Measurements from ENCODE around the gene SELENBP1.
"Not testable (repeated sequence)": the region's sequence is repeated elsewhere in the genome, so short reads cannot be mapped to it uniquely, and the experiment has no call there.

Gene SELENBP1

DNA sequence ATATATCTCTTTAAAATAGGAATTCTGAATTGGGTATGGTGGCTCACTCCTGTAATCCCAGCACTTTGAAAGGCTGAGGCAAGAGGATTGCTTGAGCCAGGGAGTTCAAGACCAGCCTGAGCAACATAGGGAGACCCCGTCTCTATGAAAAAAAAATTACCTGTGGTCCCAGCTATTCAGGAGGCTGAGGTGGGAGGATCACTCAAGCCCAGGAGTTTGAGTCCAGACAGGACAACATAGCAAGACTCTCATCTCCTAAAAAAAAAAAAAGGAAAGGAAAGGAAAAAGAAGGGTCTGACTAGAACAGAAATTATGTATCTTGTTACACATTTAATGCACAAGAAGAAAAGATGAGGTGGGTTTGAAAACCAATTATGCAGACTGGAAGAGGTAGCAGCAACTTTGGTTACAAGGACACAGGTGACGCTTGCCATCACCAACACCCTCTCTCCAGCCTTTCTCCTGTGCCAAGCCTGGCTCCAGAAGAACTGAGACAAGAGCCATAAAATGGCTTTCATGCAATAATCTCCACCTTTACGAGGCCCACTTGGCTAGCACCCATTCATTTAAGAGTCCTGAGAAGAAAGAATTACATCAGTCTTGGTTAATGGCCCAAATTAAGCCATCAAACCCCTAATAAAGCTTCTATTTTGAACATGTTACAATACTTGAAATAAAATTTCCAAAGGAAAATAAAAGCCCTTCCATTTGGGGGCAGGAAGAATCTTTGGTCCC lies 4.8 kb upstream of the SELENBP1 start:
- no peak for DNase-seq (ENCODE audit: low read depth in 2 of 2)

DNA sequence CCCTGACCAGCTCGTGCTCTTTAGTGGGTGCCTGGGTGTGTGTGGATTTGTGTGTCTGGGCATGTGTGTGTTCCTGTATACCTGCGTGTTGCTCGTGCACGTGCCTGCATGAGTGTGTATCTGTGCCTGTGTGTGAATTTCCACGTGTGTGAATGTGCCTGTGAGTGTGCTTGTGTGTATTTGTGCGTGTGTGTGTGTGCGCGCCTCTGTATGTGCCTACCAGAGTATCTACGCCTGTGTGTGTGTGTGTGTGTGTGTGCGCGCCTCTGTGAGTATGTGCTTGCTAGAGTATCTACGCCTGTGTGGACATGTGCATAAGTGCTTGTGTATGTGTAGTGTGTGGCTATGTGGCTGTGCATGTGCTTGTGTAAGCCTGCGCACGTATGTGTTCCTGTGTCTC lies 691 bp upstream of the SELENBP1 start:
- no peak for DNase-seq (ENCODE audit: low read depth in 2 of 2)

DNA sequence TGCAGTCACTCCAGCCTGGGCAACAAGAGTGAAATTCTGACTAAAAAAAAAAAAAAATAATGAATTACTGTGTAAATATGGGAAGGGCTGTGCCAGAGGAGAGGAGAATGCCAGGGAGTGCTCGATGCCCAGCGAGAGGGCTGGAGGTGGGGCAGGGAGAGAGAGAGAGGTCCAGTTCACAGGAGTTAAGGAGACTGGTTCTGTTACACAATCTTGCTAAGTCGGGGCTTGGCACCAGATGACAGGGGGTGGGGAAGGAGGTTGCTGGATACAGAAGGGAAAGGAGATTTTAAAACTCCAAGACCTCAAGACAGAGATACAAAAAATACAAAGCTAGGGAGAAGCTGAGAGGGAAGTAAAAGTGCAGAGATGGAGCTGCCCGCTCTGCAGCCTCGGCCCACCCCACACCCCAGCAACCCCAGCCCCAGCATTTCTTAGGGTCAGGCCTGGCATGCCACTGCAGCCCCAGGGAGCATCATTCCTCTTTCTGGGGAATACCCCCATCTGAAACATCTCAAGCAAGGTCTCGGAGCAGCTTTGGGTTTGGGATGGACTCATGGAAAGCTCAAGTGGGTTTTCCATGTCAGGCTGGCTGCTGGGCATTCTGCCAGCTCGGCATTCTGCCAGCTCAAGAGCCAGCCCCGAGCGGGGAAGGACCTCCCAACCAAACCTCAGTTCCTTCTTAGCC lies 991 bp downstream of the SELENBP1 start:
- DNase-seq (ENCODE audit: low read depth in 2 of 2): no peak

DNA sequence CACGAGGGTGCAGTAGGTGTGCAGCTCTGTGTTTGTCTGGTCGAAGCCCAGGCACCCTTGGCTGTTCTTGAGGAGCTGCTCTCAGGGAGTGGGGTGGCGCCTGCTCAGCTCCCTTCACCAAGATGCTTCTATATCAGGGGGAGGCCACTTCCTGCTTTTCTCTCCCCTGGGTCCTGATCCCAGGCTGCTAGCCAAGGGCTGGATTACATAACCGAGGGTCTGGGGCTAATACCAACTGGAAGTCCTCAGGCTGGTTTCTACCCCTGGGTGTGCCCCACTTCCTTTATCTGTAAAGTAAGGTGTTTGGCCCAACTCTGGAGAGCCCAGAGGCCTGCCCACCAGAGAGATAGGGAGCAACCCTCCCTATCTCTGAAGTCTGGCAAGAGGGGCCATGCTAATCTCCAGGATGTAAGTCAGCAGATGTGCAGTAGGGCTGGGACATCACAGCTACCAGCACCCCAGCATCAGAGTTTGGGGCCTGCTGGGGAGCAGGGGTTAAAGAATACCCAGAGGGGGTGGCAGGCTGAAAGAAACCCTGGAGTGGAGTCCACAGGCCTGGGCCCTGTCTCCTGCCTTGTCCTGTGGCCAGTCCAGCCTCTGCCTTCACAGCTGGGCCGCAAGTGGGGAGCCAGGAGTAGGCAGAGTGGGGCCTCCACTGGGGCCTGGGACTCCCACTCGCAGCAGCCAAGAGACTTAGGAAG lies 2.1 kb downstream of the SELENBP1 start:
- DNase-seq (ENCODE audit: low read depth in 2 of 2): no peak

DNA sequence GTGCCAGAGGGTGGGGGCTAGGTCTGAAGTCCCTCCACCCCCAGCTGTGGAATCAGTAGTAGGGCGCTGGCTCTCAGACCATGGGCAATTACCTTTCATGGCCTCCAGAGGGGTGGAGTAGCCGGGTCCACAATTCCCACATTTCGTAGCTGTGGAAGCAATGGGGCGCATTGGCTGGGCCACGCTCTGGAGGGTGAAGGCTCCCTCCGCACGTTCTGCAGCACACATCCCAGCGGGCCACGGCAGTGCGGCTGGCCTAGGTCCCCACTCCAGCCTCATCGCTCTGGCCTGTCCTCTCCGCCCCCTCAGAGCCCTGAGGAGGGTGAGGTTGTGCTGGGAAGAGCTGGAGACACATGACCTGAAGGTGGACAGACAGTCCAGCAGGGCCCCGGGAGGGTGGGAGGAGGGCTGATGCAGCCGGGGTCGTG lies 2.9 kb downstream of the SELENBP1 start:
- DNase-seq (ENCODE audit: low read depth in 2 of 2): no peak

DNA sequence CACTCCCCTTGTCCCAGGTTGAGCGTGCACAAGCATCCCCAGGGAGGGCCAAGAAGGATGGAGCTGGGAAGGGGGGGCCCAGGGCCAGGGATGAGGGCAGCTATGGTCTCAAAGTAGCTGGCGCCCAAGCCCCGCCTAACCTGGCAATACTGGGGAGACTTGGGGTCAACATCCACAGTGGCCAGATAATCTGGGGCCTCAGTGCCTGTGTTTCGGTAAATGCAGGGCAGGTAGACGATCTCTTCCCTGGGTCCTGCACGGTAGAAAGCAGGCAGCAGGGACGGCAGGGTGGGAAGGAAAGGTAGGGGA lies 3.2 kb downstream of the SELENBP1 start:
- no peak for DNase-seq (ENCODE audit: low read depth in 2 of 2)

DNA sequence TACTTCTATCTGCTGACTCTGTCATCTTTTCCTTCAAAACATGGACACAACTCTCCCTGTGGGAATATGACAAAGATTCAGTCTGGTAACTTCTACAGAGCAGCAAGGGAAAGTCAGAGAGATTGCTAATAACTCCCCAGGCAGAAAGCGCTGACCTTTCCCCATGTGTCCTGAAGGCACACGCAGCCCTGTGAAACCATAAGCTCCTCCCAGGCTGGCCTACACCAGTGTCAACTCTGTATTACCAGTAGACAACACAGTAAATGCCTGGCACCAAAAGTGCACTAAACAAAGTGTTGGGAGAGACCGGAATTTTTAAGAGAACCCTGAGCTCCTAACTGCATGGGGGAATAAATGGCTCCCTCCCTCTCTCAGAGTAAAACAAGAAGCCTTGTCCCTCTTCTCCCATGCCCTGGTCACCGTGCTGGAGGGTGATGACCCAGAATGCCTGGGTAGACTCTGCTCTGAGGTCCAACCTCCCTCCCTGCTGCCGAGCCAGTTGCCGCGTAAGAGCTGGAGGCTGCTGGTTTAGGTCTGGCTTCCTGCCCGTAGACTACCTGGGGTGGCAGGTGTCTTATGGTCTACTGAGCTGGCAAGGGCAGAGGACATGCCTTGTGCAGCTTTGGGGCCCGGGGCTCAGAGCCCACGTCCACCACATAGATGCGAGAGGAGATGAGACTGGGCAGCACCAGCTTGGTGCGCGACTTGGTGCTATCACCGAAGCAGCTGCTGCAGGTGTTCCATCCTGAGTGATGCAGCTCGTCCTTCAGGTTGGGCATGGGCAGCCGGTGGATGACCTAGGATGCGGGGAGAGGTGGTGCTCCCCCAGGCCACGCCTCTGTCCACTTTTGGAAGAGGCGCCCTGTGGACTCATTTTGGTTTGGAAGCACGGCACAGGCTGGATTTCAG lies 3.9 kb downstream of the SELENBP1 start:
- DNase-seq (ENCODE audit: low read depth in 2 of 2): no peak

DNA sequence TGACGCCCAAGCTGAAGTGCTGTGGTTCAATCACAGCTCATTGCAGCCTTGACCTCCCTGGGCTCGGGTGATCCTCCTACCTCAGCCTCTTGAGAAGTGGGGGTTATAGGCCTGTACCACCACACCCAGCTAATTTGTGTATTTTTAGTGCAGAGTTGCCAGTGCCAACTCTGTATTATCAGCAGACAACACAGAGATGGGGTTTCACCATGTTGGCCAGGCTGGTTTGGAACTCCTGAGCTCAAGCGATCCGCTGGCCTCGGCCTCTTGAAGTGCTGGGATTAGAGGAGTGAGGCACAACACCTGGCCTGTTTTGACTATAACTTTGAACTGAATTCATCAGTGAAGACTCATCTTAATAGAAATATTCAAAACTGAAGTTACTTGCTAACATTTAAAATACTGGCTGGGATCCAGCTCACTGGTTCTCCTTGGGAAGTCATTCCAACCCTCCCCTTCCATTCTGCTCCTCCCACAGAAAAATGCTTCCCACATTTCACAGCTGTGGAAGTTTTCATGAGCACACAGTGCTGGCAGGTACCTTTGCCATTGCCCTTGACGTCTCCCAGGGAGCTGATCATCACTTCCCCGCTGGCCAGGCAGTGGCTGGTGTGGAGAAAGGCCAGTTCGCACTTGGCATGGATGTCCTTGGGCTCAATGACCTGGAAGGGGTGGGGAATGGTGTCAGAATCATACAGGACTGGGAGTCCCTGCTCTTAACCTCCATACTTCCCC lies 4.7 kb downstream of the SELENBP1 start:
- DNase-seq (ENCODE audit: low read depth in 2 of 2): no peak

DNA sequence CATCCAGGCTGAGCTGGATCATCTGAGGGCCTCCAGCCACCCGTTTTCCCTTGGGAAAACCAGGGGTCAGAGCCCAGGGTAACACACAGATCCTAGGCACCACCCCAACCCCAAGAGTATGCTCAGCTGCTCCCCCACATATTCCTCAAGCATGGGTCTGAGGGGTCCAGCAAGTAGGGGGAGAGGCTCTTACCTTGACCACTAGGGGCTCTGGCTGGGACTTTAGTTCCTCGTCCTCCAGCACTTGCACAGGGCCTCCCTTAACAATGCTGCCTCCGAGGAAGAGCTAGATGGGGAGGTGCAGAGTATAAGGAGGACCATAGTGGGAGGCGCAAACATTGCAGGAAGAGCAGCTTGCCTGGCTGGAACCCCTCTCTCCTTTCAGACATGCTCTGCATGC lies 7.5 kb downstream of the SELENBP1 start:
- DNase-seq (ENCODE audit: low read depth in 2 of 2): no peak

DNA sequence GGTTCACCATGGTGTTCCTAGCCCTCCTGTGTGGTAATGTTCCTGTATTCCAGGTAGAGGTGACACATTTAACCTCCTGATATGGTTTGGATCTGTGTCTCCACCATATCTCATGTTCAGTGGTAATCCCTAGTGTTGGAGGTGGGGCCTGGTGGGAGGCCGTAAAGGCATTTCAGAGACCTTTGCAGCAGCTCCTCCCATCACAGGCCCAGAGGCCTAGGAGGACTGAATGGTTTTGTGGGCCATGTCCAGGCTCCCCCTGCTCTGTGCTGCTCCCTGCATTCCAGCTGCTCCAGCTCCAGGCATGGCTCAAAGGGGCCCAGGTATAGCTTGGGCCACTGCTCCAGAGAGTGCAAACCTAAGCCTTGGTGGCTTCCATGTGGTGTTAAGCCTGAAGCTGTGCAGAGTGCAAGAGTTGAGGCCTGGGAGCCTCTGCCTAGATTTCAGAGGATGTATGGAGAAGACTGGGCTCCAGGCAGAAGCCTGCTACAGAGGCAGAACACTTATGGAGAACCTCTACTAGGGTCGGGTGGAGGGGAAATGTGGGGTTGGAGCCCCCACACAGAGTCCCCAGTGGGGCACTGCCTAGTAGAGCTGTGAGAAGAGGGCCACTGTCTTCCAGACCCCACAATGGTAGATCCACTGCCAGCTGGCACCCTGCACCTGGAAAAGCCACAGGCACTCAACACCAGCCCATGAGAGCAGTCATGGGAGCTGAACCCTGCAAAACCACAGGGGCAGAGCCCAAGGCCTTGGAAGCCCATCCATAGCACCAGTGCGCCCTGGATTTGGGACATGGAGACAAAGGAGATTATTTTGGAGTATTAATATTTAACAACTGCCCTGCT lies 10.0 kb downstream of the SELENBP1 start:
- no peak for DNase-seq (ENCODE audit: low read depth in 2 of 2)

DNA sequence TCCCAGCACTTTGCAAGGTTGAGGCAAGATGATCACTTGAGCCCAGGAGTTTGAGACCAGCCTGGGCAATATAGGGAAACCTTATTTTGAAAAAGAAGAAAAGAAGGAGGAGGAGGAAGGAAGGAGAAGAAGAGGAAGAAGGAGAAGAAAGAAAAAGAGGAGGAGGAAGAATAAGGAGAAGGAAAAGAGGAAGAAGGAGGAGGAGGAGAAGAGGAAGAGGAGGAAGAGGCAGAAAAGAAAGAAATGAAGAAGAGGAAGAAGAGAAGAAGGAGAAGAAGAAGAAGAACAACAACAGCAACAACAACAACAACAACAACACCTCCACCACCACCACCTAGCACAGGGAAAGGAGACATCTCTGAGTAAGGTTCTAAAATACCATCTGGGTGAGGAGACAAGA lies 10.6 kb downstream of the SELENBP1 start:
- no peak for DNase-seq (ENCODE audit: low read depth in 2 of 2)

DNA sequence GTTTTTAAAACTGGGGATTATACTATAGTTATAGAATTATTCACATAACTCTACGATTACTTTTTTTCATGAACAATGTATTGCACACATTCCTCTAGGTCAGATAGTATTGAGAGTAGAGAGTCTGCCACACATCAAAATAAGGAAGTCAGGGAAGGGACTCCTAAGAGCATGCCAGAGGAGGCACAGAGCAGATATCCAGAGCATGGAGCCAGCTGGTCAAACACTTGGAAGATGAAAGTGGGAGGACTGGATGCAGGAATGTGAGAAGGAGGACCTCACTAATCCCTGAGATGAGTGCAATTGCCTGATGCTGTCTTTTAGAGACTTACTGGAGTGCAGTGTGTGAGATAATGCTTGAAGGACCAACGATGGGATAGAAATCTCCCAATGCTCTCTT lies 15.8 kb downstream of the SELENBP1 start:
- no peak for DNase-seq (ENCODE audit: low read depth in 2 of 2)

DNA sequence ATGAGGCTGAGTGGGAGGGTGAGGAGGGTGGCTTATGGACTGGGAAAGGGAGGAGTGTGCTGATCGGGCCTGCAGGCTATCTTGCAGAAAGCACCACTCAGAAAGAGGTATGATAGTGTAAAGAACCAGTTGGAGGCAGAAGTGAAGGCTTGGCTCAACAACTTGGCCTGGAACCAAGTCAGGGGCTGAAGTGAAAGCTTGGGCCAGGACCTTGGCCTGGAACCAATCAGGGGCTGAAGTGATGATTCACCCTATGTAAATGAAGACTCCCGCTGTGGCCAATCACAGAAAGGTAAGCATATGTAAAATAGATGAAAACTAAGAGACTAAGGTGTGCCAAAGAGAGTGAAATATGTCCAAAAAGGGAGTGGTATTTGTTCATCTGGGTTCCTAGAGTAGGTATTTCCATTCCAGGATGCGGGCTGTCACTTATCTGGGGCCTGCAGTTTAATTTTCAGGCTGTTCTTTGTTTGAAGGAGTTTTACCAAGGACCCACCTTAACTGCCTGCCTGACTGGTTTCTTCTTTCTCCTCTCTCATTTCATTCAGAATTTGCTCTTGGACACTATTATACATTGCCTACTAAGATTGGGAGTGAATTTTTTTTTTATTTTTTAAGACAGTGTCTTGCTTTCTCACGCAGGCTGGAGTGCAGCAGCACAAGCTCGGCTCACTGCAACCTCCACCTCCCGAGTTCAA lies 20.3 kb downstream of the SELENBP1 start:
- no peak for DNase-seq (ENCODE audit: low read depth in 2 of 2)

DNA sequence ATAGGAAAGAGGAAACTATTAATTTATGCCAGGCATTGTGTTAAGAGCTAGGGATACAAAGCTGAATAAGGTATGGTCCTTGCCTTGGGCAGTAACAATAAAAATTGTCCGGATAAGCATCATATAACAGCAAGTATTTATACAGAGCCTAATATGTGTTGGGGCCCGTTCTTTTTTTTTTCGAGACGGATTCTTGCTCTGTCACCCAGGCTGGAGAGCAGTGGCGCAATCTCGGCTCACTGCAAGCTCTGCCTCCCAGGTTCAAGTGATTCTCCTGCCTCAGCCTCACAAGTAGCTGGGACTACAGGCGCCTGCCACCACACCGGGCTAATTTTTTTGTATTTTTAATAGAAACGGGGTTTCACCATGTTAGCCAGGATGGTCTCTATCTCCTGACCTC lies 22.2 kb downstream of the SELENBP1 start:
- not testable (repeated sequence) for DNase-seq (ENCODE audit: low read depth in 2 of 2)

DNA sequence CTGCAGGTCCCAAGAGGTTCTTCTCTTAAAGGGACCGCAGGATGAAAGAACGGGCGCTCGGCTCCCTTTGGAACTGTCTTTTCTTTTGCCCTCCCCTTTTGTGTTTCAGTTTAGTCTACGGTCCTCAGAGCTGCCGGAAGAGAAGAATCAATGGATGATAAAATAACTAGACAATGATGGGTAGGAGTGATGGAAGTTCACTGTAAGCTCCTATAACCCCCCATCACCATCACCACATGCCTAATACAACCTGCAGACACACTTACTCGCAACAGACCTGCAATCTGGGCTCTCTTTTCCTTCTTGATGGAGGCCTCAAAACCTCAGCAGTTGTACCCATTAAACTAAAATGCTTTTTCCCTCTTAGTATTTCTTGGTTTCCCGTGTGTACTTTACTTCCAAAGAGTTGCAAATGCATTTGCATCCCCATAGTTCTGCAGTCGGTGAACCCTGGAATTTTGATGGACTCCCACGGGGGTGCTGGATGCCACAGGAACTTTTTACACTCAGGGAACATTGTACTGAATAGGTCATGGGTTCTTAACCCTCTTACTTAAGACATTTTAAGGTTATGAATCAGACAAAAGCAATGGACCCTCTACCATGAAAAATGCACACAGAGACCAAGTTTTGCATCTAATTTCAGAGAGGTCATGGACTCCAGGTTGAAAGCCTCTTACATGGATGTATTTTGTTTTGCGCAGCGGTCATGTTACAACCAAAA lies 24.8 kb downstream of the SELENBP1 start:
- DNase-seq (ENCODE audit: low read depth in 2 of 2): no peak

DNA sequence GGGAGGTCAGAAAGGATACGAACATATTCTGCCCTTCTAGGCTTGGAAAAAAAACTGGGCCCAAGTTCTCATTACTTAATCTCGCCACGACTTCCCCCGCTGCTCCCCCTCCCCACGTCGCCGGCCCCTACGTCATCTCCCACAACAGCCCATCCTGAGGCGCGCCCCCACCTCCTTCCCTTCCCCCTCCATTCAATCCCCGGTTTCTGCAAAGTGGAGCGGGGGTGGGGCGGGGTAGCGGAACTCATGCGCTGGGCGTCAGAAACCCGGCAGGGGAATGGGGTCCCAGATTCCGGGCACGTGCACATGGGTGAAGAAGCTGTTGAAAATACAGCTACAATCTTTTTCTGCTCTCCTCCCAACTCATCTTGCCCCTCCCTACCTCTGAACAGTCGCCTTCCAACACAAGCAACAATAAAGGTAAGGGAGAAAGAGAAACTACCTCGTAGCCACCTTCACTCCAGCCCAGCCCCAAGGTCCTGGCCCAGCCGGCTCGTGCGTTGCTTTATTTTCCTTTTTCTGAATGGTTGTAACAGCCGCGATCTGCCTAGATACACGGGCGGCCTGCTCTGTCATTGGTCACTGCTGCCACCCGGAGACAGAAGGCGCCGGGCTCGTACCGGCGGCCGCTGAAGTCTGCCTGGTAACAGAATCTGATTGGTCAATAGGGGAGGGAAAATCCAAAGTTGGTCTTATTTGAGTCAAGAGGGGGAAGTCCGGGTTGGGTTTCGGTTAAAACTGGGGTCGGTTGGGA lies 25.6 kb downstream of the SELENBP1 start, which contains the start of gene RFX5:
Gene RFX5, minus strand, starts transcription at position 484 of the 754 bp plus-strand sequence. CDS start 932 bp downstream, outside the sequence.
- DNase-seq (ENCODE audit: low read depth in 2 of 2): peak; percentile 90 to 91

DNA sequence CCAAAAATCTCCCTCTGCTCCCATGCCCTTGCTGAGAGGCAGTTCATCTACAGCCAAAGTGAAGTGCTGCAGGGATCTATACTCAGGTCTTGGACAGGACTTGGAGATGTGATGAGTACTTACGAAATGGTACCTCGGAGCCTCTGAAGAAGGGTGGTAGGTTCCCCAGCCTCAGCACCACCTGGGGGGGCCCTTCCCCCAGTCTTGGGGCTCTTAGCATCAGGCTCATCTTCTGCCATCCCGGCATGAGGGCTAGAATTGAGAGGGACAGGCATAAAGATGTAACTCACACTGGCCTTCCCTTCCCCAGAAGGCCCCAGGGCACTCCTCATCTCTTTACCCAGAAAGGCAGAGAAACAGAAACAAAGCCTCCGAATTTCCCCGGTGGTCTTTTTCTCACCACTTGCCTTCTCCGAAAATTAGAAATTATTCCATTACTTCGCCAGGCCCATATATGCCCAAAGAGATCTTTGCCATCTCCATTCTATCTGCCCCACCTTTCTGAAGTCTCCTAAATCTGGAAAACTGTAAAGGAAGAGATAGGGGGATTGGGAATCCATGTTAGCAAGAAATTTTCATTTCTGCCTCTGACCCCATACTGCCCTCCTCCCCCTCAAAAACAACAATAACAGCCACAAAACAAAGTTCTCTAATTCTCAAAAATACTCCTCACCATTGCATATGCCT lies 26.3 kb downstream of the SELENBP1 start:
- no peak for DNase-seq (ENCODE audit: low read depth in 2 of 2)

DNA sequence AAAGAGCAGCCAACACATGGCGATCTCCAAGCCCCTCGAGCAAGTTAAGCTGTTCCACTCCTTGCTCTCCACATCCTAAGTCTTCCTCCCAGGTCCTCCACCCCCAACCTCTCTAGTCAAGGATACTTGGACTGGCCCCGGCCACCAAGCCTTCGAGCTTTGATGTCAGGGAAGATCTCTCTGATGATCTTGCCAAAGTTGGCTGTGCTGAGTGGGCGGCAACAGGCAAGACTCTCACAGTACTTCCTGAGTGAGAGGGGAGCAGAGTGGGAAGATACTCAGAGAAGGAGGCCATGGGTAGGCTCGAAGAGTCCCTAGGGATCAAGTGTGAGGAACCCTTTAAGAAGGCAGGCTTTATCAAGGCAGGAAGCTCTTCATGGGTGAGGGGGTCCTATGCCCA lies 28.2 kb downstream of the SELENBP1 start:
- no peak for DNase-seq (ENCODE audit: low read depth in 2 of 2)

Data from stimulated activated CD8-positive, alpha-beta memory T cell treated with anti-CD3 and anti-CD28 coated beads, Interleukin-15, amount 100 ng/mL, for 48 hours (primary cell).